GM18517 (cell line): Measurements from ENCODE around the gene AKR1C4.

Source experiments
- ATAC-seq: cut with Tn5 transposase; IDR thresholded peaks from one replicate; pipeline ENCODE4 v1.9.1; 2021; ENCODE audit warnings: mild to moderate bottlenecking, moderate library complexity; ENCODE audit not compliant: unreplicated experiment

AKR1C4 gene

DNA sequence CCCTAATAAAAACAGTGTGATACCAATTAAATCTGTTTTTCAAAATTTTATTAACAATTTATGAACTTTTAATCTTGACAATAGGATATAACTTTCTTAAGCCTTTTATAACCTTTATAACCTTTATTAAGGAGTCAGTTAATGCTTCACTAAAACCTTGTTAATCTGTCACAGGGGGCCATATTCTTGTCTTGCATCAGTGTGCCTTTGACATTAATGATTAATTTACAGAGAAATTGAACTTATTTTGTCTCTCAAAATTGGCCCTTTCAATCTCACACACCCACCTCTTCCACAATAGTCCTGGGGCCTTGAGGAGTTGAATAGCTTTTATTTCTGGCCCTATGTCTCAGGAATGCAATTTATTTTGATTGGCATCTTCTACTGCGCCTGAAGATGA is 68.5 kb downstream of the AKR1C4 start:
- no peak for ATAC-seq

GRCh38 chr10:5266351-5266750 is 69.7 kb downstream of the AKR1C4 start:
- ATAC-seq, result no peak

- no peak for ATAC-seq
These were observed 70.2 kb downstream of the AKR1C4 start for GRCh38 chr10:5266804-5267203.

GRCh38 chr10:5268234-5268633 is 71.6 kb downstream of the AKR1C4 start:
- no peak for ATAC-seq
